Motor neuron (in vitro differentiated cells): Measurements from ENCODE around the gene SOX13. TPM values are rescaled to one million over a fixed set of nuclear protein-coding genes. Genes with fewer than 3 reads are reported as not detected.
"Not testable (repeated sequence)": the region's sequence is repeated elsewhere in the genome, so short reads cannot be mapped to it uniquely, and the experiment has no call there.

Experiments used
- ATAC-seq, 8 experiments: fragments of 200-7000 bp; cut with Tn5 transposase; replicated peaks in 6 of 8; 2 replicates each; pipeline ENCODE4 v1.8.0; 2021; ENCODE audit warnings: mild to moderate bottlenecking in 8 of 8, moderate library complexity in 8 of 8
- H3K27ac ChIP-seq, 2 donors: fragments of 250-450 bp; sonication (Bioruptor Pico); 2 replicates each; pipeline ENCODE4 v1.9.0; 2021; ENCODE audit warnings: antibody characterized with exemption in 2 of 2, mild to moderate bottlenecking in 2 of 2, moderate library complexity in 1 of 2
- H3K4me1 ChIP-seq, 2 donors: fragments of 250-450 bp; sonication (Bioruptor Pico); replicated peaks in 1 of 2; 2 replicates each; pipeline ENCODE4 v1.6.1; 2021; ENCODE audit warnings: antibody characterized with exemption in 2 of 2, mild to moderate bottlenecking in 2 of 2, moderate library complexity in 1 of 2
- H3K4me3 ChIP-seq, 5 donors: fragments of 250-450 bp; sonication (Bioruptor Pico); 2 replicates each; pipeline ENCODE4 v1.9.0; 2021; ENCODE audit warnings: antibody characterized with exemption in 5 of 5, mild to moderate bottlenecking in 5 of 5, moderate library complexity in 4 of 5
- WGBS, 10 experiments: fragments of 450-650 bp; shearing (Covaris generic); methylation state at CpG; one replicate each; pipeline ENCODE4 v1.0.0; 2022; 5-methylcytosine and 5-hydroxymethylcytosine counted together
- in situ Hi-C, 9 experiments: fragments of 400-800 bp; cut with MboI; loops; one replicate each; pipeline ENCODE4 v1.15.0; 2021; ENCODE audit warnings: low sequenced_read_pairs in 9 of 9, low pct_unique_long_range_greater_than_20kb in 2 of 9; ENCODE audit not compliant: unreplicated experiment in 9 of 9
- total RNA-seq, 8 experiments: library from RNA; unstranded; fragments of 300-600 nt; gene quantifications; 2 replicates each; pipeline versions ENCODE4 v1.2.3 to v1.2.4, GENCODE V29; 2022

Gene SOX13
- total RNA-seq, 8 experiments from 2014 or later = 4.7 to 72.2 (median 18.0) TPM

DNA sequence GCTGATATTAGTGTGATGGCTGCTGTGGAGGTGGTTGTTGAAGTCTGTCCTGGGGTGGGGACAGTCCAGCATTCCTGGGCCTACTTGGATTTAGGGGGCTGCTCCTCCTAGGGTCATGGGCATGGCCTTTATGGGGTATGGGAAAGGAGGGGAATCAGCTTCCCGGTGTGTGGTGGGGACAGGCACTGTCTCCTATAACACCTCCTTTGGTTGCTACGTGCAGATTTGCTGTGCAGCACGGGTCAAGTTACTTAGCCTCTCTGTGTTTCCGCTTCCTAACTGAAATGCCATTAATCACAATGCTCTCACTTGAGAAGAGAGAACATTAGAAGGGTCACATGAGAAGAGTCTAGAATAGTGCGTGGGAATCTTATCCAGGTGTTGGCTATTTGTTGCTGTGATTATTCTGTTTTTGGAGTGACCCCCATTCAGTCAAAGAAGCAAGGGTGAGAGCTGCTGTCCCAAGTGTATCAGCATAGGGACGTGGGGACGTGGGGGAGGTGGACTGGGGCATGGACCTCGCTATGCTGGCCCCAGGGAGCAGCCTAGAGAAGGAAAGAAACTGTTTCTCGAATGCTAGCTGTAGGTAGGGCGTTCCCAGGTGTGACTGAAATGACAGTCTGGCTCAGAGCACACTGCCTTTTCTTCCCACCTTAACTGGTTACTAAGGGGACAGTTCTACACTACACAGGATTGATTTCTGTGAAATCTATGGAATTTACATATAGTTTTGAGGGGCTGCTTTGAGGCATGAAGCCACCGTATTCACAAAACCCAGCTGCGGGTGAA is 19.9 kb downstream of the SOX13 start:
- H3K27ac ChIP-seq = peak overlapping the region; percentile 29 to 54
- in situ Hi-C loops = no loop called here
- no peak for ATAC-seq
- H3K4me3 ChIP-seq = no peak overlapping the region
- peaks cover 85 to 89% of the 10 kb centered on the region in 2 donors for H3K4me1 ChIP-seq
- 34 to 75% (median 45%) methylated on average over 1 to 10 of the region's 12 CpGs; no CpG with 5 or more reads in 2 of the 10 experiments for WGBS, 10 experiments

DNA sequence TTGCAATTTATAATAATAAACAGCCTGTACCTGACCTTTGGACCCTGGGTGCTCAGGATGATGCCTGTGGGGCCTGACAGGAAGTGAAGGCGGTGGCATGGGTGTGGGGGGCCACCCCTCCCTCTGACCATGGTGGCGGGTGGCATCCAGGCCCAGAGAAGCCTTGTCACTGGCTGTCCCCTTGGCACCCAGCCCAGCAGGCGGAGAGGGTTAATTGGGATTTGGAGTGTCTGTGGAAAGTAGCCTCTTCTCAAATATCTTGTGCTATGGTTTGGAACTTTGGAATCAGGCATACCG is 20.5 kb downstream of the SOX13 start:
- peaks cover 79 to 88% of the 10 kb centered on the region in 2 donors for H3K4me1 ChIP-seq
- peak overlapping the region; percentile 29 to 54 for H3K27ac ChIP-seq
- H3K4me3 ChIP-seq = no peak overlapping the region
- WGBS, 10 experiments = 40 to 100% (median 58%) methylated on average over 1 to 4 of the region's 4 CpGs; no CpG with 5 or more reads in 2 of the 10 experiments
- no peak for ATAC-seq
- in situ Hi-C loops = no loop called here

DNA sequence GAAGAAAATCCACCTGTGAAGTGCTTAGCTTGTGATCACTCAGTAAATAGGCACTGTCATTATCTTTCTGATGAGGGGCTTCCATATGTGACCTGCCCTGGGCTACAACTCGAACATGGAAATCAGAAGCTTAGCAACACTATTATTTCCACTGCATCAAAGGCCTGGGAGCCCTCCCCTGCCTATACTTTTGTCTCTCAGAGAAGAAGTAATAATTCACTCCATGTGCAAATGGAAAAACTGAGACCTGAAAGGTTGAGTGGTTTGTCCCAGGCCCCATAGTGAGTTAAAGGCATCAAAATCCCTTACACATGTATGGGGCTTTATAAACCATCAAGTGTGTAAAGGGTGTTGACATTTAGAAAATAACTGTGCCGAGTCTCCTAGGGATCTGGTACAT is 20.9 kb downstream of the SOX13 start:
- Histone ChIP-seq H3K4me3 (no peak overlapping the region), H3K27ac (peak overlapping the region; percentile 73 to 86), H3K4me1 (peaks cover 75 to 88% of the 10 kb centered on the region in 2 donors)
- ATAC-seq = peak in 5 of 8 experiments; percentile 1 to 46 (median 26)
- WGBS, 10 experiments = 0 to 100% (median 20%) methylated on average over 1 to 2 of the region's 2 CpGs; no CpG with 5 or more reads in 3 of the 10 experiments
- in situ Hi-C loops = no loop called here

DNA sequence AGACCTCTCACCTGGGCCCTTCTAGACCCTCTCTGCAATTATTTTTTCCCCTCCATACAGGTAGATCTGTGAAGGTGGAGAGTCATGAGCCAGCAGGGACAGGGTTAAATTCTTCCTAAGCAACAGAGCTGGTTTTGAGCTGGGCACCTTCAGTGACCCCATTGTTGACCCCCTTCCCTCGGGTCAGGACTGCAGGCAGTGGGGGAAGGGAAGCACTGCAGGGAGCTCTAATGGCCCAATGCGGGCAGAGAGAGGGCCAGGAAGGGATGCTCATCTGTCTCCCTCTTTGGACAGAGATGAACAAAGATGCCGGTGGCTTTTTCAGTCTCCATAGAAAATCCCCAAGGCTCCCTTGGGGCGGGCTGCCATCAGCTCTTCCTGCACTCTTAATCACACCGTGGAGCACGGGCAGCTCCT is 21.4 kb downstream of the SOX13 start:
- Histone ChIP-seq H3K4me1 (peaks cover 70 to 85% of the 10 kb centered on the region in 2 donors), H3K27ac (peak overlapping the region; percentile 73 to 86), H3K4me3 (peak overlapping the region in 1 of 5 donors; percentile 0)
- WGBS, 10 experiments = 0 to 20% (median 3%) methylated on average over 1 to 6 of the region's 6 CpGs; no CpG with 5 or more reads in 3 of the 10 experiments
- ATAC-seq = peak in 5 of 8 experiments; percentile 65 to 87 (median 84)
- in situ Hi-C loops = no loop called here

DNA sequence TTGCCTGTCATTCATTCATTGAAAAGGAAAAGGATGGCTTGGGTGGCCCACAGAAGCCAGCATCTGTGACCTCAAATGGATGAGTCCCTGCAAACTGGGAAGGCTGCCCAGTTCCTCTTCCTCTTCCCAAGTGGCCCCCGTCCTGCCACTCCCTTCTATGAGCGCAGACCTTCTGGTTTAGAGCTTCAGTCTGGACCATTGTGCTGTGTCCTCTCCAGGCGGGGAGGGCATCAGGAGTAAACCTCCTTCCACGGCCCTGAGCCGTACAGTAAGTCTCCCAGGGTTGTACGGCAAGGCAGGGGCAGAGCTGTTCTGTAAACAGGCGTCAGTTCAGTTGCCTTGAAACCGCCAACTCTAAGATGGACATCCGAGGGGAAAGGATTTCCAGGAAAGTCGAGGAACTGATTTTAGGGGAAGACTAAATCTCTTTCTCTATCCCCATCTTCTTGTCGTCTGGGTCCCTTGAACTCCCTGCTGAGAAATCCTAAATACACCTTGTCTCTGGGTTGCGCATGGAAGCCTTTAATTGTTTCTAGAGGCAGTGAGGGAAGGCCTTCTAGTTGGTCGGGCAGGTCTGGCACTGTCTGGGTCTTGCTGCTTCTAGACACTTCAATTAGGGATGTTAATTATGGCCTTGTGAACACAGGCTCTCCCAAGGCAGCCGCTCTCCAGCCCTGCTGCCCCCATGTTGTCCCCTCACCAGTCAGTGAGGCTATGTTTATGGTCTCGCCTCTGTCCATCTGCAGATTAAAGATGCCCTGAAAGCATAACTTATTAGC is 22.1 kb downstream of the SOX13 start:
- in situ Hi-C loops = no loop called here
- peak in 6 of 8 experiments; percentile 19 to 65 (median 60) for ATAC-seq
- H3K4me3 ChIP-seq = no peak overlapping the region
- peaks cover 62 to 77% of the 10 kb centered on the region in 2 donors for H3K4me1 ChIP-seq
- H3K27ac ChIP-seq = peak overlapping the region; percentile 73 to 86
- 14 to 83% (median 58%) methylated on average over 1 to 15 of the region's 15 CpGs; no CpG with 5 or more reads in 2 of the 10 experiments for WGBS, 10 experiments

DNA sequence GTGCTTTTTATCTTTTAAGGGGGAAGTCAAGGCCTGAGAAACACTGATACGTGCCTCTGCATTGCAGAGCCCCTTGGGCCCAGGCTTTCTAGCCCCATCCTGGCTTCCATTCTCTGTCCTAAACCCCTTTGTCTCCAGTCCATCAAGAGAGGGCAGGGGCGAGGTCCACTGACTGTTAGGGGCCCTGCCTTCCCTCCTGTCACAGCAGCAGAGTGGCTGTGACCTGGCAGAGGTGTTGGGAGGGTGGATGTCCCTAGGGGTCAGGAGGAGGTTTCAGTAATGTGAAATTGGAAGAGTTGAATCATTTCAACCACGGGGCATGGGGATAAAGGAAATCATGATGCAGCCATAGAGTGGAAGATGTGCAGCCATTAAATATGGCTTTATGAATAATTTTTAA is 24.0 kb downstream of the SOX13 start:
- Histone ChIP-seq H3K27ac (peak overlapping the region; percentile 10 to 43), H3K4me3 (no peak overlapping the region), H3K4me1 (peaks cover 53 to 67% of the 10 kb centered on the region in 2 donors)
- 30 to 100% (median 64%) methylated on average over 1 to 3 of the region's 3 CpGs for WGBS, 10 experiments
- in situ Hi-C loops = no loop called here
- ATAC-seq = no peak

DNA sequence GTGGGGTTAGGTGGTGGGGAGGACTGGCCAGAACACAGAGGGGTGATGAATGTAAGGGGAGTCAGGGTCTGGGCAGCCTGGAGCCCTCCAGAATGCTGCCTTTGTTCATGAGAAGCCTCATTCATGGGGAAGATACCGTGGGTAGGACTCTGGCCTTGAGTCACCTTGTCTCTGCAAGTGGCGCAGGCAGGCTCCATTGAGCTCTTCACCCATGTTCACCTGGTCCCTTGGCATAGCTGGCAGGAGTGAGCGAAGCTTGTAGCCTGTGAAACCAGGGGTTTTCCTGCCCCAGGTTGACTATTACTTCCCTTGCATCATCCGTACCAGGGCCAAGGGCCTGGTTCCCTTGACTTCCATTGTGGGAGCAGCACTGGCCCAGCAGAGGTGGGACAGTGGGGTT is 25.8 kb downstream of the SOX13 start:
- H3K27ac ChIP-seq = peak overlapping the region in 1 of 2 donors; percentile 7
- H3K4me3 ChIP-seq = no peak overlapping the region
- peaks cover 46 to 70% of the 10 kb centered on the region in 2 donors for H3K4me1 ChIP-seq
- in situ Hi-C loops = no loop called here
- no peak for ATAC-seq
- 40 to 100% (median 100%) methylated on average over 1 to 3 of the region's 4 CpGs; no CpG with 5 or more reads in 3 of the 10 experiments for WGBS, 10 experiments

DNA sequence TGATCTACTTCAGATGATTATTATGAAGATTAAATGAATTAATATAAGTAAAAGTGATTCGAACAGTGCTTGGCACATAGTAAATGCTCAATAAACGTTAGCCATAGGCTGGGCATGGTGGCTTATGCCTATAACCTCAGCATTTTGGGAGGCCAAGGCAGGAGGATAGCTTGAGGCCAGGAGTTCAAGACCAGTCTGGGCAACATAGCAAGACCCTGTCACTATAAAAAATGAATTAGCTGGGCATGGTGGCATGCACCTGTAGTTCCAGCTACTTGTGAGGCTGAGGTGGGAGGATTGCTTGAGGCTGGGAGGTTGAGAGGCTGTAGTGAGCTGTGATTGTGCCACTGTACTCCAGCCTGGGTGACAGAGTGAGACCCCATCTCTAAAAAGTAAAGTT is 26.8 kb downstream of the SOX13 start:
- H3K27ac ChIP-seq = not testable (repeated sequence)
- peaks cover 35 to 70% of the 10 kb centered on the region in 2 donors for H3K4me1 ChIP-seq
- WGBS, 10 experiments = 0 to 100% (median 83%) methylated on average over 1 to 2 of the region's 2 CpGs; no CpG with 5 or more reads in 3 of the 10 experiments

DNA sequence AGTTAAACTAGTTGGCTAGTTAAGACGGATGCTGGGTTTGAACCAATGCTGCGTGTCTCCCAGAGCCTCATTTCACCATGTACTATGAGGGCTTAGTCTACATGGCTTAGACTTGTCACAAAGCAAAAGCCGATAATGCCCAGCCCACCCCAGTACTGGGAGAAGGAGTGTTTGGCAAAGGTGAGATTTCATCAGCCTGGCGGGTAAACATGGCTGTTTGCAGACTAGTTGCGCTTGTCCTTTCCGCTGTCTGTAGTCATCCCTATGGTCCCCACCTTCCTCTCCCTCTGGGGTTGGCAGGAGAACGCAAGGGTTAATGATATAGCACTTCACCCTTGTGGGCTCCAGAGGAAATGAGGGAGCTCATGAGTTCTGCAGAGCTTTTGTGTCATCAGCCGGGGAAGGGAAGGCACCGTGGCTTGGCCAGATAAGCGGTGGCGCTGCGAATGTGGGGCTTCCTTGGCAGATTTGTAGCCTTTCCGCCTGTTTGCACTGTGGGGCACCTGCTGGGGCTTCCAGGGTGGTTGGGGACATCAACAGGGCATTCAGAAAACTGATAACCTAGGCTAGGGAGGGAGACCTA is 29.2 kb downstream of the SOX13 start:
- H3K27ac ChIP-seq = no peak overlapping the region
- peaks cover 15 to 52% of the 10 kb centered on the region in 2 donors for H3K4me1 ChIP-seq
- no peak overlapping the region for H3K4me3 ChIP-seq
- in situ Hi-C loops = no loop called here
- peak in 4 of 8 experiments; percentile 11 to 54 (median 48) for ATAC-seq
- WGBS, 10 experiments = 53 to 92% (median 72%) methylated on average over 2 to 13 of the region's 13 CpGs; no CpG with 5 or more reads in 4 of the 10 experiments

More for the DNA sequence above, 26.8 kb downstream of the SOX13 start:
- ATAC-seq, H3K4me3 ChIP-seq, in situ Hi-C loops: not testable (repeated sequence)

DNA sequence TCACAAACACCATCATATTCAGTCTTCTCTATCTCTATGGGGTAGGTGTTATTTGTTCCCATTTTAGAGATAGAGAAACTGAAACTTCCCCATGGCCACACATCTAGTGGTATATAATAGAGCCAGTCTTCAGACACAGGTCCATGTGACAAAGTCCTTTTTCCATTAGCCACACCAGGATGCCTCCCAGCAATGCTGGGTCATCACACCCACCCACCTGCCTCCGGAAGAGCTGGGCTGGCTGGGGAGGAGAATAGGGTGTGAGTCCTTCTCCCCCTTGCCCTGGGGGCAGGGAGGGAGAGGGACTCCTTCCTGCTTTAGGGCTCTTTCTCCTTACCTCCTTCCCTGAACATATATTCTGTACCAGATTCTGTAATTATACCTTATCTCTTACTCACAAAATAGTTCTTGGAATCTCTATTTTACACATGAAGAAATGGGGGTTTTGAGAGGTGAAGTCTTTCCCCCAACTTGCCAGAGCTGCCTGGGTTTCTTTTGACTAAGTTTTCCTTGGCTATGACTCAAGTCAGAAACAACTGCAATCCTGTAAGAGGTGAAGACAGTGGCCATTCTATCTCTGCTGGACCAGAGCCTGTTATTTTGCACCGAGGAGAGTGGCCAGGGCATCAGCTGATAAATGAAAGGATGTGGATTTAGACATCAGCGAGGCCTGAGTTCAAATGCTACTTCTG is 30.0 kb downstream of the SOX13 start:
- 40 to 80% (median 72%) methylated on average over 1 to 3 of the region's 3 CpGs; no CpG with 5 or more reads in 5 of the 10 experiments for WGBS, 10 experiments
- H3K4me3 ChIP-seq = no peak overlapping the region
- ATAC-seq = peak in 3 of 8 experiments; percentile 16 to 81 (median 67)
- H3K27ac ChIP-seq = no peak overlapping the region
- H3K4me1 ChIP-seq = peaks cover 17 to 55% of the 10 kb centered on the region in 2 donors
- in situ Hi-C loops = no loop called here

DNA sequence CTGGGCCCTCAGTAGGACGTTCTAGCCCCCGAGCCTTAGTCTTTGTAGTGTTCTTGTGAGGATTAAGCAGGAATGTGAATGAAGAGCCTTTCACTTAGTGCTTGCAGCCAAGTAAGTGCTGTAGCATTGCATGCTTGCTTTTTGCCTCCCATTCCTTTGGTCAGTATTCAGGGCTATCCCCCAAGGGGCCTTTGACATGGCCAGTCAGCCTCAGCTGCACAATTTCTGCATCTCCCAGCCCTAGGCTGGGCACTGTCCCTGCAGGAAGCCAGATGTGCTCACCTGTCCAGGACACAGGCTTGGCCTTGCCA is 30.5 kb downstream of the SOX13 start:
- WGBS, 10 experiments = 50 to 94% (median 80%) methylated on average over 2 of the region's 2 CpGs; no CpG with 5 or more reads in 6 of the 10 experiments
- Histone ChIP-seq H3K4me1 (peaks cover 22 to 56% of the 10 kb centered on the region in 2 donors), H3K27ac (no peak overlapping the region), H3K4me3 (no peak overlapping the region)
- ATAC-seq = no peak
- in situ Hi-C loops = no loop called here

DNA sequence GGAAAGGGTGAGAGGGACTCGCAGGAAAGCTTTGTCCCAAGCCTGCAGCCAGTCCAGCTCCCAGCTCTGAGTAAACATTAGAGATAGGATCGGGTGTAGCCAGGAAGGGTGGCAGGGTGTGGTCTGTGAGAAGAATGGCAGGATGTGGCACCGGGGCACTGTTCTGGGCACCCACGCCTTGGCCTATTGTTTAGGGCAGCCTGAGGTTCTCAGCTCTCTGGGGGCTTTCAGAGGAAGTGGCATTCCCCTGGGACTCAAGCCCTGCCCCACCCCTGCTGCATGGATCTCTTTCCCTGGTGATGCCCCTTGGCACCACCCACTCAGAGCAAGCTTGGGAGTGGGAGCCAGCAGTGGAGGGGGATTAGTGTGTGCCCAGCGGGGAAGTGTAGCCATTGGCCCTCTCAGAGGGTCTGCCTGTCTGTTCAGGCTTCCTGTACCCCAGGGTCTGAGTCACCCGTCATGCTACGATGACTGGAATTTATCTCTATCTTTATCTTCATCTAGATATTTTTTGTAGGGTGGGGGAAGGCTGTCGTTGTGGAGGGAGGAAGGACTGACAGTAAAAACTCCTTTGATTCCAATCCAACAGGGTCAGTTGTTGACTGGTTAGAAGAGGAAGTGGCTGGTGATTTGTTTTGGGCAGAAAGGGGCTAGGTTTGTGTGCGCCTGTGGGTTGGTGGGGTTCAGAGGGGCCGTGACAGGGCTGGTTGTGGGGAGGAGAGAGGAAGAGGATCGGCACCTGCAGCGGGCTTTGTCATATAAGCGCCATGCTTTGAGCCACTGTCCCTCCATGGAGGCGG is 31.6 kb downstream of the SOX13 start:
- Histone ChIP-seq H3K4me3 (no peak overlapping the region), H3K27ac (no peak overlapping the region), H3K4me1 (peaks cover 32 to 58% of the 10 kb centered on the region in 2 donors)
- WGBS, 10 experiments = 67 to 100% (median 88%) methylated on average over 1 to 10 of the region's 14 CpGs; no CpG with 5 or more reads in 3 of the 10 experiments
- in situ Hi-C loops = no loop called here
- ATAC-seq = peak in 2 of 8 experiments; percentile 1 to 37
